ENCODE measurements around the gene EPB41L1.

Gene EPB41L1

DNA sequence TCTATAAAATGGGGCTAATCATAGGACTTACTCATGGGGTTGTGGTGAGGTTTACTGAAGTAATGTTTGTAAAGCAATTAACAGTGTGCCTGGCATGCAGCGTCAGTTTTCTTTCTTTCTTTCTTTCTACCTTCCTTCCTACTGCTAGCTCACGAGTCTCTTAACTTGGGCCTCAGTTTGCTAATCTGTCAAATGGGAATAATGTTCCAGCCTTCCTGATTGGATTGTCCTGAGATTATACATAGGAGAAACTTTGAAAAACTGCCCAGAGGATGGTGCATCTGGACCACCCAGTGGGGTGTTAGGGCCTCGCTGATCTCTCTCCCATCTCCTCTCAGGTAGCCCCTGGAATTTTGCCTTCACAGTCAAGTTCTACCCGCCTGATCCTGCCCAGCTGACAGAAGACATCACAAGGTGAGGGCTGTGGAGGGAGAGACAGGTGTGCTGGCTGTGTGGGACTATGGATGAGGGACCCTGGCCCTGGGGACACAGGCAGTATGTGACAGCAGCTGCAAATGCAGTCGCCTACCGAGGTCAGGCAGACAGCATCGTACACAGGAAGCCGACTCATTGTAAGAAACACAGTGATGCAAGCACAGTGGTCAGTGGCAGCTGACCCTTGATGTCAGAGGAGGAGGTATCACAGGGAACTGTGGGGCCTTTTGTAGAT is 27.5 kb downstream of the EPB41L1 start:
- Histone ChIP-seq H3K4me2 (ENCODE audit: low read length) (no peak overlapping the region), H2AFZ (ENCODE audit: low read depth, low read length) (no peak overlapping the region), H3K4me1 (ENCODE audit: low read length) (no peaks in the 10 kb centered on the region), H4K20me1 (ENCODE audit: insufficient read depth, low read length) (no peaks in the 10 kb centered on the region), H3K27me3 (ENCODE audit: low read depth, low read length) (peaks cover 1% of the 10 kb centered on the region; the same call in 1 of the 2 replicates), H3K36me3 (replicated peaks; ENCODE audit: low read depth, low read length) (no peaks in the 10 kb centered on the region), H3K9ac (ENCODE audit: low read length) (no peak overlapping the region), H3K79me2 (ENCODE audit: low read length) (no peaks in the 10 kb centered on the region), H3K27ac (ENCODE audit: low read length) (no peak overlapping the region), H3K4me3 (ENCODE audit: low read length) (no peak overlapping the region), H3K9me3 (ENCODE audit: insufficient read depth, low read length) (no peaks in the 10 kb centered on the region)
- TF ChIP-seq, protein P1, sequence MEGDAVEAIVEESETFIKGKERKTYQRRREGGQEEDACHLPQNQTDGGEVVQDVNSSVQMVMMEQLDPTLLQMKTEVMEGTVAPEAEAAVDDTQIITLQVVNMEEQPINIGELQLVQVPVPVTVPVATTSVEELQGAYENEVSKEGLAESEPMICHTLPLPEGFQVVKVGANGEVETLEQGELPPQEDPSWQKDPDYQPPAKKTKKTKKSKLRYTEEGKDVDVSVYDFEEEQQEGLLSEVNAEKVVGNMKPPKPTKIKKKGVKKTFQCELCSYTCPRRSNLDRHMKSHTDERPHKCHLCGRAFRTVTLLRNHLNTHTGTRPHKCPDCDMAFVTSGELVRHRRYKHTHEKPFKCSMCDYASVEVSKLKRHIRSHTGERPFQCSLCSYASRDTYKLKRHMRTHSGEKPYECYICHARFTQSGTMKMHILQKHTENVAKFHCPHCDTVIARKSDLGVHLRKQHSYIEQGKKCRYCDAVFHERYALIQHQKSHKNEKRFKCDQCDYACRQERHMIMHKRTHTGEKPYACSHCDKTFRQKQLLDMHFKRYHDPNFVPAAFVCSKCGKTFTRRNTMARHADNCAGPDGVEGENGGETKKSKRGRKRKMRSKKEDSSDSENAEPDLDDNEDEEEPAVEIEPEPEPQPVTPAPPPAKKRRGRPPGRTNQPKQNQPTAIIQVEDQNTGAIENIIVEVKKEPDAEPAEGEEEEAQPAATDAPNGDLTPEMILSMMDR (IDR thresholded peaks at IDR 0.05; ENCODE audit: low read depth, low read length) = no peak
- TF ChIP-seq EZH2phosphoT487 (IDR thresholded peaks at IDR 0.05; ENCODE audit: low read depth) = no peak

DNA sequence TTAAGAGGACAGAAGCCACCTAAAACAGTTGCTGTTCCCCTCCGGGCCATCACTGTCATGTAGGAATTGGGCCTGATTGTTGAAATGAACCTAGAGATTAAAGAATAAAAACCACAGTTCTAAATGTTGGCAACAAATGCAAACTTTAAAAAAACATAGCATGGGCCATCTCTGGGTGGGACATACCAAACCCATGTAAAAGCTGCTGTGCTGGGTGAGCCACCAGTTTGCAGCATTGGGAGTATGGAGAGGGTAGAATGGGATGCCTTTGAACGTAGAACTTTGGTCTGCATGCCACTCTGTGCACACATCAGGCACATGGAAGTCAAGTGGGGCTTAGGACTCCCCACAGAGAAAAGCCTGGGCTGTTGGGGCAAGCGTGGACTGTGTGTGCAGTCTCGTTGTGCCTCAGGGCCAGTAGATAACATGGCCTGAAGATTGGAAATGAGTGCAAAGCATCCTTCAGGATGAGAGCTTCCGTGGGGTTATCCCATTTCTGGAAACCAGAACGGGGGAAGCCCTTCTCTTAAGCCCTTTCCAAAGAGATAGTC is 28.1 kb downstream of the EPB41L1 start:
- no peak overlapping the region for H3K27ac ChIP-seq (ENCODE audit: low read length)
- no peak overlapping the region for H2AFZ ChIP-seq (ENCODE audit: low read depth, low read length)
- H3K4me3 ChIP-seq (ENCODE audit: low read length) = no peak overlapping the region

DNA sequence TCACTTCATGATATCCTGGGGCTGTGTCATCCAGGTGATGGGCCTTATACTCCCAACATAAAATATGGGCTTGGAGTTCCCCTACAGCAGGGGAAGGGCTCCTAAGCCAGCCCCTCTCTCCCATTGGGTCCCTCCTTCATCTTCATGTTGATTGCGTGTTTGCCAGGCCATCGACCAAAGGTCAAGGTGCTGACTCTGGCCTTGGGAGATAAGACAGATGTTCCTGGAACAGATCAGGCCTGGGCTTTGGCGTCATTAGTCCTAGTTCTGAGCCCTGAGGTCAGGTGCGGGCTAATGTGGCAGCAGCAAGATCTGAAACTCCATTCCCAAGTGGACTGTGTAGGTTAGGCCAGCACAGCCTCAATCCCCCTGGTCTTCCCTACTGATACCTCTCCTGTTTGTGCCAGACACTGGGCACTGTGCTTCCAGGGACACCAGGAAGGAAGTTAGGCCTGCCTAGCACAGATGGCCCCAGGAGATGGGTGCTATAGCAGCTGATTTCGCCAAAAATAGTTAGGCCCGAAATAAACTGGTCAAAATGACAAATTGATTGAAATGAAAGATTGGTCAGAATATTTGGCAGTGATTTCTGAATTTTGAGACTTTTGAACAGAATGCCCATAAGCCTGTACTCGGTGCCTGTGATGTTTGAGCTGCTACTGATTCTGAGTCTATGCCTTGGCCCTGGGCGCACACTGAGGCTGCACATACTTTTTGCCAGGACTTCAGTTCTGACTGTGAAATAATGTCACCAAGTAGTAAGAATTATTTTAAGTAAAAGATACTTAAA is 28.8 kb downstream of the EPB41L1 start:
- no peaks in the 10 kb centered on the region for H3K4me1 ChIP-seq (ENCODE audit: low read length)
- H3K4me2 ChIP-seq (ENCODE audit: low read length) = no peak overlapping the region
- no peaks in the 10 kb centered on the region for H3K36me3 ChIP-seq (replicated peaks; ENCODE audit: low read depth, low read length)
- no peak overlapping the region for H2AFZ ChIP-seq (ENCODE audit: low read depth, low read length)
- no peaks in the 10 kb centered on the region for H4K20me1 ChIP-seq (ENCODE audit: insufficient read depth, low read length)
- H3K4me3 ChIP-seq (ENCODE audit: low read length) = no peak overlapping the region
- H3K9me3 ChIP-seq (ENCODE audit: insufficient read depth, low read length) = no peaks in the 10 kb centered on the region
- TF ChIP-seq, protein P1 (IDR thresholded peaks at IDR 0.05; ENCODE audit: low read depth, low read length) = no peak
- no peak for TF ChIP-seq EZH2phosphoT487 (IDR thresholded peaks at IDR 0.05; ENCODE audit: low read depth)
- H3K27me3 ChIP-seq (ENCODE audit: low read depth, low read length) = no peaks in the 10 kb centered on the region
- H3K79me2 ChIP-seq (ENCODE audit: low read length) = no peaks in the 10 kb centered on the region
- H3K9ac ChIP-seq (ENCODE audit: low read length) = no peak overlapping the region
- no peak overlapping the region for H3K27ac ChIP-seq (ENCODE audit: low read length)

More for the DNA sequence above, 28.1 kb downstream of the EPB41L1 start:
- H3K27me3 ChIP-seq (ENCODE audit: low read depth, low read length) = no peaks in the 10 kb centered on the region
- H3K4me2 ChIP-seq (ENCODE audit: low read length) = no peak overlapping the region
- no peak overlapping the region for H3K9ac ChIP-seq (ENCODE audit: low read length)
- no peaks in the 10 kb centered on the region for H3K79me2 ChIP-seq (ENCODE audit: low read length)
- TF ChIP-seq, protein P1 (IDR thresholded peaks at IDR 0.05; ENCODE audit: low read depth, low read length) = no peak
- H4K20me1 ChIP-seq (ENCODE audit: insufficient read depth, low read length) = no peaks in the 10 kb centered on the region
- no peaks in the 10 kb centered on the region for H3K36me3 ChIP-seq (replicated peaks; ENCODE audit: low read depth, low read length)
- no peaks in the 10 kb centered on the region for H3K9me3 ChIP-seq (ENCODE audit: insufficient read depth, low read length)
- no peaks in the 10 kb centered on the region for H3K4me1 ChIP-seq (ENCODE audit: low read length)

All from OCI-LY3 (cell line).